HG03521 (cell line): Measurements from ENCODE around the gene SLC19A1.

Source experiments
- ATAC-seq: cut with Tn5 transposase; IDR thresholded peaks from one replicate; pipeline ENCODE4 v1.9.1; 2021; ENCODE audit warnings: mild to moderate bottlenecking, moderate library complexity; ENCODE audit not compliant: unreplicated experiment

The SLC19A1 gene

DNA sequence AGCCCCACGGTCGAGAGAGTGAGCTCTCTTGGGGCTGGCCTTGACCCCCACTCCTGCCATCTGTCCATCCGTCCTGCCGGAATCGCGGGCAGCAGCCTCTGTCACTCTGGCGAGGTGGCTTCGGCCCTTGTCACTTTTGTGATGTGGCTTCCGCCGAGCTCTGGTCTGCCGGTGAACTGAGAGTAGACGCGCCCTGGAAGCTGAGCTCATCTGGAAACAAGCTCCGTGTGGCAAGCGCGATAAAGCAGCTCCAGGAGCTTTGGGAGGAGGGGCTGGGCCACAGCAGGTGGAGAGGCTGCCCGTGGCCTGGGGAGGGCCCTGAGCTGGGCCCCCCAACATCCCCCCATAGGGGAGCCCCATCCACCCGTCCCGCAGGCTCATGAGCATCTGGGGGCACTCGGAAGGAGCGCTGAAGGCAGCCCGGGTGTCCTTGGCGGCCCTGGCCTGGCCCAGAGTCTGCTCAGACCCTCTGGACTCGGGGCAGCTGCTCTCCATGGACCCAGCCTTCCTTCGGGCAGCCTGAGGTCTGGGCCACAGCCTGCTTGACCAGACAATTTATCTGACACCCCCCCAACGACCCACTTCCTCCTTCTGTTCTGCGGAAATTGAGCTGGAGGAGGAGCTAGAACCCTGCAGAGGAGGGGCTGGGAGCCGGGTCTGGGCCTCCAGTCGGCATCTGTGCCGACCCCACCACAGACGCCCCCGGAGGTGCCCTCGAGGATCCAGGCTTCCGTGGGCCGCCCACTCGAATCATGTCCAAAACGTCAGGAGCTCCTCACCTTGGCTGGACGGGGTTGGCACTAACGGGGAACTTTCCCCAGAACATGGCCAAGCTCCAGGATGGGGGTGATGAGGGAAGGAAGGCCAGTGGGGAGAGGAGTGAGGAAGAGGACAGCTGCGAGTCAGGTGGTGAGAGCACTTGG is 59.1 kb downstream of the SLC19A1 start:
- no peak for ATAC-seq

DNA sequence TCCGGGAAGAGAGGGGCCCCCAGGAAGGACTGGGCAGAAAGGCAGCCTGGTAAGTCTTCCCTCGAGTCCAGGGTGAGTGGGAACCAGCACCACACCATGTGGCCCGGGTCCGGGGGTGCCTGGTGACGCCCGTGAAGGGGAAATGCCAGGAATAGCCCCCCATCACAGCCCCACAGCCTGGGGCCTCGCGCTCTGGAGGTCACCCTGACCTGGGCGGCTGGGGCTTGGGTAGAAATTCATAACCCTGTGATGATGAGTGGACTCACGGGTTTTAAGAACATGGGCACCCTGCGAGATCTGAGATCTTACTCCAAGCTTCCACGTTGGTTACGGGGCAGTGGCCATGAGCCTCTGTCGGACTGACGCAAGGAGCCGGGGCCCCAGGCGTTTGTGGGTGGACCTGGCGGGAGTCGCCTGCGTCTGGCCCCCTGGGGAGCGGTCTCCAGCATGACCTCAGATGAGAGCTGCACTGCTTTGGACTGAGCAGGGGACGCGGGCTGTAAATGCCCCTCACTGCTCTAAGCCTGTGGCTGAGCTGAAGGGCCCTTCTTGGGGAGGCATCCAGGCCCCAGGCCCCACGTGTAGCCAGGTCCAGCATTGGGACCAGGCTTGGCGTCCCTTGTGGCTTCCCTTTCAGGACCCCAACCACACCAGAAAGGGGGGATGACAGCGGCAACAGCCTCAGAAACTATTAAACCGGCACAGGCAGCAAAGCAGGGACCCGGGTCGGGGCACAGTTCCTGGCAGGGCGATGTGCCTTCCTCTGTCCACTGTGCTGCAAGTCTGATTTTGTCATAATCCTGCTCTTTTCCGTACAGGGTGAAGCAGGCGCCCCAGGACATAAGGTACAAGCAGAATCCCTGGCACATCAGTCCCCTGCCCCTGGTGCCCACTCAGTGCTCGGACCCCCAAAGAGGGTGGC is 60.0 kb downstream of the SLC19A1 start:
- no peak for ATAC-seq

DNA sequence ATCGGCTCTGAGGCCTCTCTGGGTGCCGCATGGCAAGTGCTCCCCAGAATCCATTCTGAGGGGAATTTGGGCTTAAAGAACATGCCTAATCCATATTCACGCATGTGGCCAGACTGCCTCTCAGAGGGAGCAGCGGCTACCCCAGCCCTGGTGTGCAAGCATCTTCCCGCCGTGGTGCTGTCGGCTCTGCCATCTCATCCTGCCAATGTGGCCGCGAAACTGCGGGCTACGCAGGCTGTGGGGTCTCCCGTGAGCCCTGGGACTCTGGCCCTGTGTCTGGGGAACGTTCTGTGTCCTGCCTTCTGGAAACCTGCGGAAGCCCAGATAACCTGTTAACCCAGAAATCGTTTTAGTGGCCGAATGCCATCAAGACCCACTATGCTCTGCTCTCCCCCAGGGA is 60.7 kb downstream of the SLC19A1 start:
- no peak for ATAC-seq

DNA sequence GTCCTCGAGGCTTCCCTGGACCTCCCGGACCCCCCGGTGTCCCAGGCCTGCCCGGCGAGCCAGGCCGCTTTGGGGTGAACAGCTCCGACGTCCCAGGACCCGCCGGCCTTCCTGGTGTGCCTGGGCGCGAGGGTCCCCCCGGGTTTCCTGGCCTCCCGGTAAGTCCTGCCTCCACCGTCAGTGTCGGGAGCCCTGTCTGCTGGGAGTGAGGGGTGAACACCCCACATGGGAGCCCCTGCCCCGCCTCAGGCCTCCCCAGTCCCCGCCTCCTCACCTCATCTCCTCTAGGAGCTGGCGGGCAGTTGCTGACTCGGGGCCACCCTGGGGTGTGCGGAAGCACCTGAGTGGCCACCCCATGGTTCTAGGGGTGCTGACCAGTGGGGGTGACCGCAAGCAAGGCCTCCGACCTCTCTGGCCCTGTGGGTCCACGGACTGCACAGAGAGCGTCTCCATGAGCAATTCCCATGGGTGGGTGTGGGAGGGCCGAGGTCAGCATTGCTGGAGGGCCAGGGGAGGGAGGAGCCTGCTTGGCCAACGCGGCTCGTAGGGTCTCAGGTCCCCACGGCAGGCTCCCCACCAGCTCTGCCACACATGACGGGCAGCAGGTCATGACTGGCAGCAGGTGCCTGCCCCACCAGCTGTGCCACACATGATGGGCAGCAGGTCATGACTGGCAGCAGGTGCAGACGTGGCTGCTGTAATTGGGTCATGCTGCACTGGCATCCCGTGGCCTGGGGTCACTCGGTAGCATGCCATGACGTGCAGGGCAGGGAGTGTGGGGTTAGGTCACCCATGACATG is 61.3 kb downstream of the SLC19A1 start:
- ATAC-seq: no peak

DNA sequence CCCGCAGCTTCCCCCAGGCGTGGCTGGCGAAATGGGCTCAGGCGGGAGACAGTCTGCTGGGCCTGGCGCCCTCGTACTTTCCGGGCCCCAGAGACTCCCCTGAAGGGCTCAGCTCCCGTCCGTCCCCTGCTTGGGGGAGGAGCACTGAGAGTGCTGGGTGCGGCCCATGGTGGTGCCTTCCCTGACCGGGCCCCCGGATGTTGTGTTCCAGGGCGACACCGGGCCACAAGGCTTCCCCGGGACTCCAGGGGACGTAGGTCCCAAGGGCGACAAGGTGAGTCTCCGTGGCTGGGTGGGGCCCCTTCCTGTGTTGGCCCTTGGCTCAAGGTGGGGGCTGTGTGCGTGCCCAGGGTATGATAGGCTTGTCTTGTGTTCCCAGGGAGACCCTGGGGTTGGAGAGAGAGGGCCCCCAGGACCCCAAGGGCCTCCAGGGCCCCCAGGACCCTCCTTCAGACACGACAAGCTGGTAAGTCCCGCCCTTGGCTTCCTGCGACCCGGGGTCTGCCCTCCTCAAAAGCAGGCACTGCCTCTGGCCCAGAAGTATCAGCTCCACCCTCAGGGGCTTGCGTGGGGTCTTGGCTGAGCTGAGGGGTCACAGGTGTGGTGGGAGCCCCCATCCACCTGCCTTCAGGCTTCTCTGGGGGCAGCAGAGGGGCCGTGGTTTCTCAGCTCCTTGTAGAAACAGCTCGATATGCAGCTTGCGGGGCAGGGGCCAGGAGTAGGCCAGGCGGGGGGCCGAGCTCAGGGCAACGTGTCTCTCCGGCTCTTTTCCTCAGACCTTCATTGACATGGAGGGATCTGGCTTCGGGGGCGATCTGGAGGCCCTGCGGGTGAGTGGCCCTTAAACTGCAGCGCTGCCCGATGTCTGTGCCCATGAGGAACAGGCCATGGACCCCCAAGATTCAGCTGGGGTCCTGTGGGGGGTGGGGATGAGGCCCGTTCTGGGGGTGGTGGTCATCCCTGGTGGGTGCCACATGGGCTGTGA is 62.3 kb downstream of the SLC19A1 start:
- no peak for ATAC-seq

DNA sequence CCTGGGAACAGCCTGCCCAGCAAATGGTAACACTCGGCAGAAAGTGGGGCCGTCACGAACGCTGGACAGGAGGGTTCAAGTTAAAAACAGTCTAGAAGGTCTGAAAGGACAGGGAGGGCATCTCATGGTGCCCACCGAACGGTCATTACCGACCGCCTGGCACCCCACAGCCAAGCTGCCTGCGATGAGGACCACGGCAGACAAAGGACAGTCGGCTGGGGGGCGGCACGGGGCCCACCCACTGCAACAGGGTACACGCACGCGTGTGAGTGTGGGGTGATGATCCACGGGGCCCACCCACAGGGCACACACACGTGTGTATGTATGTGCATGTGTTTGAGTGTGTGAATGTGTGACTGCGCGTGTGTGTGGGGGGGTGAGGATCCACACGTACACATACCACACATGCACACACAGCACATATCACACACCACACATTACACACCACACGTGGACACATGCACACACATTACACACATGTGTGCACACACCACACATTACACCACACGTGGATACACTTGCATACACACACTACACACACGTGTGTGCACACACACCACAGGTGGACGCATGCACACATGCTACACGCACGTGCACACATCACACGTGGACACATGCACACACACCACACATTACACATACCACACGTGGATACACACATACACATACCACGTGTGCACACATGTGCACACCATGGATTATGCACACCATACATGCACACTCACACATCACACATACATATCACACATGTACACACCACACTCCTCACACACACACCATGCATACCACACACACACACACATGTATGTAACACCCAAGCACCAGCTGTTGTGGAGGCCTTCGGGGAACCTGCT is 63.2 kb downstream of the SLC19A1 start:
- ATAC-seq: no peak

DNA sequence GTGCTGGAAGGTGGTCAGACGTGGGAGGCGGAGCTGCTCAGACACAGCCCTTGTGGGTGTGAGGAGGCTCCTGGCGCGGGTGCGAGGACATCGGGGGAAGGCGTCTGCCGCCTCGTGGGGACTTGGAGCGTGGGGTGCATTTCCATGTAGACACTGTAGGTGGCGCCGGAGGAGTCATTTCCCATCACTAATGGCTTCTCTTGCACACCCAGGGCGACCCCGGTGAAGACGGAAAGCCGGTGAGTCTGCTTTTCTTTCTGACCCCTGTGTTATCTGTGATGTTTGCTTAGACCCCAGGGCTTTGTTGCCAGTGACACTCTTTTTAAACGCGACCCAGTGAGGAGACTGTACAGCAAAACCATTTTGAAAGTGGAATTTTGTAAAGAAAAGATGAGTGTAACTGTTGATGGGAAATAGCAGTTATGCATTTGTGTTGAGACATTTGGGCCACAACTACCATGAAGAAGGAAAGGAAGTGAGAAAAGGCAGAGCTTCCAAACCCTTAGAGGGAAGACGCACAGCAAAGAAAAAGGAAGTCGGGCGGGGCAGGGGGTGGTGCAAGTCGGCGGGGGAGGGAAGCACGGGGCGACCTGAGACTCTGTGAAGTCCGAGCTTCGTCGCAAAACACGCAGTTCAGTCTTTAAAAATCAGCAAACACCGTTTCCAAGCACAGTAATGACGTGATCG is 64.0 kb downstream of the SLC19A1 start:
- ATAC-seq: no peak

DNA sequence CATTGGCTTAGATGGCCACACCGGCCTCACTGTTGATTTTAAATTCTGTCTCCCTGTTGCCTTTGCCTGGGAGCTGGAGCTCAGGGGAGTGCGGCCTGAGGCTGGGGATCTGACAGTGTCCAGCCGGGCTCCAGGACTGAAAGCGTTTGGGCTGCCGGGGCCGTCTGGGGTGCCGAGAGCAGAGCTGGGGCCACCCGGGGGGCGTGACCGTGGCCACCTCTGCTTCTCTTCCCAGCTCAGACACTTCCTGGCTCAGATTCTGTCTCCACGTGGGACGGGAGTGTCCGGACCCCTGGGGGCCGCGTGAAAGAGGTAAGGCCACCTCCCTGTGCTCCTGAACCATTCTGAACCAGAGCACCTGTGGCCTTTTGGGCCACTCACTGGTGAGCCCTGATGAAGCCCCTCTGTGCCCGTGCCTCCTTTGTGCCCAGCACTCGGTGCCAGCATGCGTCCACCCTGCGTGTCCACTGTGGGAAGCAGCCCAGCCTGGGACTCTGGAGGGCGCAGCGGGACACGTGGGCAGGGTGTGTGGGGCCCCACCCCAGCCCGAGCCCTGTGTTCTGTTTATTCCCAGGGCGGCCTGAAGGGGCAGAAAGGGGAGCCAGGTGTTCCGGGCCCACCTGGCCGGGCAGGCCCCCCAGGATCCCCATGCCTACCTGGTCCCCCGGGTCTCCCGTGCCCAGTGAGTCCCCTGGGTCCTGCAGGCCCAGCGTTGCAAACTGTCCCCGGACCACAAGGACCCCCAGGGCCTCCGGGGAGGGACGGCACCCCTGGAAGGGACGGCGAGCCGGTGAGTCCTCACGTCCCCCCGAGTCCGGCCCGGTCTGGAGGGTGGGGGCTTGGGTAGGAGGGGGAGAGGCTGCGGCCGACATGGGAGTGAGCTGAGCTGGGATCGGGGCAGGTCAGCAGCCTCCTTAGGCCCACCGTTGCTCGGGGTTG is 64.8 kb downstream of the SLC19A1 start:
- no peak for ATAC-seq

DNA sequence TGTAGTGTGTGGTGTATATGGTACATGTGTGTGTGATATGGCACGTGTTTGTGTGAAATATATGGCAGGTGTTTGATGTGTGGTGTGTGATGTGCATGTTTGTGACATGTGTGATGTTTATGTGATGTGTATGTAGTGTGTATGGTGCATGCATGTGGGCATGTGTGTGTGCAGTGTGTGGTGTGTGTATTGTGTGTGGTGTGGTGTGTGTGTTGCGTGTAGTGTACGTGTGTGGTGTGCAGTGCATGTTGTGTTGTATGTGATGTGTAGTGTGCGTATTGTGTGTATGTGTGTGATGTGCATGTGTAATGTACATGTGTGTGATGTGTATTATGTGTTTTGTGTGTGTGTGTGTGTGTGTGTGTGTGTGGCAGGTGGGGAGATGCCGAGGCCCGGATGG is 65.7 kb downstream of the SLC19A1 start:
- ATAC-seq: no peak

DNA sequence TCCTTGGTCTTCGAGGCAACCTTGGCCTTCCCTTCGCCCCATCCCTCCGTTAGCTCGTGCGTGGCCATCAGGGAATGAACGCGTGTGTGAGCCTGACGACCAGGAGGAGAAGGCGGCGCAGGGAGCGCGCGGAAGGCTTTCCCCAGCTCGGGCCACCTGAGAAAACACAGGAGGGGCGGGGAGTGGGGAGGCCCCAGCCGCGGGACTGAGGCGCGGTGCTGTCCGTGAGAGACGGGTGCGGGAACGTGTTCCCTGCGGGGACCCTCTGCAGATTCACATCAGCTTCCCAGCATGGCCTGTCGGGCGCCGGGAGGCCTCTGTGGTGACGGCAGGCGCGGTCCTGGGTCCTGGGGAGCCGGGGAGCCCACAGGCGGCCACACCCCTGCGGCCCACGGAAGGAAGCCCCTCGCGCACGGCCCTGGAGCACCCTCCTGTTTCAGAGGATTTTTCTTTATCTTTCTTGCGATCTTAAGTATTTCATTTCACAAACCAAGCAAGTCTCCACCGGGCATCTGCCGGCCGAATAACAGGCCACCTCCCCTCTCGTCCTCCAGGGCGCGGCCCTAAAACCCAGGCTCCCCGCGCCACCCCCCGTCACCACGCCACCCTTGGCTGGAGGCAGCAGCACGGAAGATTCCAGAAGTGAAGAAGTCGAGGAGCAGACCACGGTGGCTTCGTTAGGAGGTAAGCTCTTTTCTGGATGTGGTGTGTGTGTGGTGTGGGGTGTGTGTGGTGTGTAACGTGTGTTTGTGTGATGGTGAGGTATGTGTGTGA is 66.3 kb downstream of the SLC19A1 start:
- ATAC-seq: no peak

DNA sequence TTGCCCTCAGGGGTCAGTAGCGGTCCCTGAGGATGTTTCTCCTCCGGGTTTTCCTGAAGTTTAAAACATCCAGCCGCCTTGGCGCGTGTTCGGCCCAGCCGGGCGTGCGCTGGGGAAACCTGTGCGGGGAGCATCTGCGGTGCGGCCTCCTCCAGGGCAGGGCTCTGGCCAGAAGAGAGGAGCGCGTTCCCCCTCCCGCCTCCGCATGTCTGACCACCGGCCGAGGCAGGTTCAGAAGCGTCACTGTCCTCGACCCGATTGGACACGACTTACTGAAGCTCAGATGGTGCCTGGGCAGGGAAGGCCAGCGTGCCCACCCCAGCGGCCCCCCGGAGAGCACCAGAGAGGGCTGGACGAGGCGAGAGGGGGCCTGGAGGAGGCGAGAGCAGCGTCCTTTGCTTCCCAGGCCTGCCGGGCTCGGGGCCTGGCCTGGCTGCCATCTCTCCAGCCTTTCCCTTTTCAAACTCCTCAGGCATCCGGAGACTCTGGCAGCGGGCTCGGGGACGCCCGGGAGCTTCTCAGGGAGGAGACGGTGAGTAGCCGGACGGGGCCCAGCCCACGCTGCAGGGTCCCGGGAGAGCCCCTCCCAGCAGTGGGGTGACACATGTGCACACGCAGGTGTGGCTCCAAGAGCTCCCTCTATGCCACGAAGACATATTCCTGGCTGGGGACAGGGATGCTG is 67.1 kb downstream of the SLC19A1 start:
- no peak for ATAC-seq

DNA sequence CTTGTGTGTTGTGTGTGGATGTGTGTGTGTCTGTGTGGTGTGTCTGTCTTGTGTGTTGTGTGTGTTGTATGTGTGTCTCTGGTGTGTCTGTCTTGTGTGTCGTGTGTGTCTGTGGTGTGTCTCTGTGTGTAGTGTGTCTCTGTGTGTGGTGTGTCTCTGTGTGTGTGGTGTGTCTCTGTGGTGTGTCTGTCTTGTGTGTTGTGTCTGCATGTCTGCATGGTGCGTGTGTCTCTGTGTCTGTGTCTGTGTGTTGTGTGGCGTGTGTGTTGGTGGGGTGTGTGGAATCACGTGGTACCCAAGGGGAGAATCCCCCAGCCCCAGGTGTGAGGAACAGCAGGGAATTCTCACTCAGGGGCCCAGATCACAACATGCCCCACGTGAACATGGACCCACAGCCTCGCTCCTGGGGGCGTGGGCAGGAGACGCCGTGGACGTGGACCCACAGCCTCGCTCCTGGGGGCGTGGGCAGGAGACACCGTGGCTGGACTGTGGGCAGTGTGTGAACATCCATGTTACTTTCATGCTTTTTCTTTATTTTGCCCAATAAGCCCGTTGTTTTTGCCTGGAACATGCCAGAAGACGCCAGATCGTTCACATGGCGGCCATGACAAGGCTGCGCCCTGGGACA is 67.8 kb downstream of the SLC19A1 start:
- no peak for ATAC-seq

DNA sequence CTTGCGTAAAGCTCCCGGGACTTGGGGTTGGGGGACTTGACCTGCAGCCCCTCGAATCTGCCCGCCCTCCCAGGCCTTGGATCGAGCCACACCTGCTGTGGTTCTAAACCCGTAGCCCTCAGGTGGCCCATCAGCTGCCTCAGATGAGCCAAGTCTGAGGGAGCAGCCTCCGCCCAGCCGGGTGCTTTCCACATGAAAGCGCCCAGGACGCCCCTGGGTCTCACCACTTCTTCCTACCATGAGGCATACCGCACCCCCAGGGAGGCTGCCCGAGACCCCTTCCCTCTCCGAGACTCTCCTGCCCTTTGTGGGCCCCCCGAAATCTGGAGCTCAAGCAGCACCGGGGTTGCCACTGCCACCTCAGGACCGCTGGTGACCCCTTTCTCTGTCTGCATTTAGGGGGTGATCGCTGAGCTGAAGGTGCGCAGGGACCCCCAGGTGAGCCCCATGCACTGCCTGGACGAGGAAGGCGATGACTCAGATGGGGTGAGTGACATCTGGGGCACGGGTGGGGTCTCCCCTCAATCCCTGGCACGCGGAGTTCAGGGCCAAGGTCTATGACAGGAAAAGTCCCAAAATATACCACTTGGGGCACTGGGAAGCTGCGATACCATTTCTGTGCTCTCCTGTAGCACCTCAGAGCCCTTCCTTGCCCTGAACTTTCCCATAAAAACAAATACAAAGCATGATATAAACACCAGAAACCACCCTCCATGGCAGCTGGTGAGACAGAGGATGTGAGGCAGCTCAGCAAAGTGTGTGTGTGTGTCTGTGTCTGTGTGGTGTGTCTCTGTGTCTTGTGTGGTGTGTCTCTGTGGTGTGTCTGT is 68.5 kb downstream of the SLC19A1 start:
- ATAC-seq: no peak
